LNCAP (cell line): ENCODE measurements around the gene PRPF31.

Source experiments
- TF ChIP-seq, protein P1 (sequence below): fragments of 450-650 bp; IDR thresholded peaks from 2 replicates; pipeline ENCODE4 v1.5.1; 2017; ENCODE audit warnings: mild to moderate bottlenecking

PRPF31 gene

DNA sequence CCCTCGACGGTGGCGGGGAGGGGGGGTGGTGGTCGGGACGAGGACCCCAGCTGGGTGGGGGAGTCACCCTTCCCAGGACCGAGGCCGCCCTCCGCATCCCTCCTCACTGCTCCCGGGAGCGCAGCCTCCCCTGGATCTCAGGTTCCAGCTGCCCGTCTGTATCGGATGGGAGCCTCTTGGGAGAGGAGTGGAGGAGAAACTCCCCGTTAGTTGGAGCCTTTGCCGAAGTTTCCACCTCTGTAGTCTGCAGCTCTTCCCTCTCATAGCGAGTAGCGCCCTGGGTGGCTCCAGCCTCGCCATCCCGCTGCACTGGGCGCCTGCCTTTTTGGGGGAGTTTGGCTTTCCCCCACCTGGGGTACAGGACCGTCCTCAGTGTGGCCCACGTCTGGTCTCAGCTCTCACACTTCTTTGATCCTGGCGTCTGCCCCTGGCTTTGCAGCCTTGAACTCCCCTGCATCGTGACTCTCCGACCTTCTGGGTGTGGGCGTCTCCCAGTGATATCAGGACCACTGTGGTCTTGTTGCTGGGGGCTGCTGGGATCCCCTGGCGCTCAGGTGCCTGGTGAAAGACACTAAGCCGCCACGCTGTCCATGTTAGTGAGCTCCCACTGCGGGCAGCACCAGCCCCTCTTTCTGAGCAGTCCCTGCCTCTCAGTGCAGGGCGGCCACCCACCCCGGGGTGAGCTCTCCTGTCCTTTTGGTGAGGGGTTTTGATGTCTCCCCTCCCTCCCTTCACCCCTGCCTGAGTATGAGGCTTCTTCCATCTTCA is 23.1 kb downstream of the PRPF31 start:
- TF ChIP-seq, protein P1, sequence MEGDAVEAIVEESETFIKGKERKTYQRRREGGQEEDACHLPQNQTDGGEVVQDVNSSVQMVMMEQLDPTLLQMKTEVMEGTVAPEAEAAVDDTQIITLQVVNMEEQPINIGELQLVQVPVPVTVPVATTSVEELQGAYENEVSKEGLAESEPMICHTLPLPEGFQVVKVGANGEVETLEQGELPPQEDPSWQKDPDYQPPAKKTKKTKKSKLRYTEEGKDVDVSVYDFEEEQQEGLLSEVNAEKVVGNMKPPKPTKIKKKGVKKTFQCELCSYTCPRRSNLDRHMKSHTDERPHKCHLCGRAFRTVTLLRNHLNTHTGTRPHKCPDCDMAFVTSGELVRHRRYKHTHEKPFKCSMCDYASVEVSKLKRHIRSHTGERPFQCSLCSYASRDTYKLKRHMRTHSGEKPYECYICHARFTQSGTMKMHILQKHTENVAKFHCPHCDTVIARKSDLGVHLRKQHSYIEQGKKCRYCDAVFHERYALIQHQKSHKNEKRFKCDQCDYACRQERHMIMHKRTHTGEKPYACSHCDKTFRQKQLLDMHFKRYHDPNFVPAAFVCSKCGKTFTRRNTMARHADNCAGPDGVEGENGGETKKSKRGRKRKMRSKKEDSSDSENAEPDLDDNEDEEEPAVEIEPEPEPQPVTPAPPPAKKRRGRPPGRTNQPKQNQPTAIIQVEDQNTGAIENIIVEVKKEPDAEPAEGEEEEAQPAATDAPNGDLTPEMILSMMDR: no peak

DNA sequence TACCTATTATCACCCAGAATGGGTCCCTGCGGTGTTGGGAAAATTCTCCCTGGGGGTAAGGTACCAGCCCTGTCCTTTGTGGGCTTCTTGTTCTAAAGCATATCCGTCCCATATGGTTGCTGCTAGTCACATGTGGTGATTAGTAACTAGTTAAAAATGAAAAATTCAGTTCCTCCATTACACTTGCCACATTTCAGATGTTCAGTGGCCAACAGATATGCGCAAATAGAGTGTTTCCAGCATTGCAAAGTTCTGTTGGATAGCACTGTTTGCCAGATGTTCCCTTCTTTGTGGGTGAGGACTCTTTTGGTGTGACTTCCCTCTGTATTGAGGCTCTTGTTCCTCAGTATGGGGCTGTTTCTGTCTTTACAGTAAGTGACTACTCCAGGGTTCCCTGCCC is 25.8 kb downstream of the PRPF31 start:
- TF ChIP-seq, protein P1: no peak

DNA sequence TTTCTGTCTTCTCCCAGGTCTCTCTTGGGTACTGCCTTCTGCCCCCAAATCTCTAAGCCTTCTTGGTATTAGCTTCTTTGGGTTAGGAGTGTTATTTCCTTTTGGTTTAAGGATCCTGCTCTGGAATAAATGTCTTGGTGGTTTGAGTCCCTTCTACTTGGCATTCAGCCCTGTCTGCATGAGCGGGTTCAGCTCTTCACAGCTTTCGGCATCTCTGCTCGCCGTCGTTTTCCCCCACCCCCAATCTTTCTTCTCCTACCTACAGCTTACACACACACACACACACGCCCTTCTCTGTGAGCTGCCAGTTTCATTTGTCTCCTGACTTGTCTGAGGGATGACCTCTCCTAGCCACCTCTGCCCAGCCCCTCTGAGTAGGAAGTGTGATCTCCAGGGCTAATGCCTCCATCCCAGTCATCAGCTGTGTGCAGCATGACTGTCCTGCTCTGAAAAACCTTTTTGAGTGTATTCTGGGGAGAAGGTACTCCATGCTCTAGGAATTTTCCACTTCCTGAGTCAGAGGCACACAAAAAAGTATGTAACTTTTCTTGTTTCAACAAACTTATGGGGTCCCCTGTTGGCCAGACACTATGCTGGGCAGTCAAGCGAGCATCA is 26.7 kb downstream of the PRPF31 start:
- TF ChIP-seq, protein P1: no peak

DNA sequence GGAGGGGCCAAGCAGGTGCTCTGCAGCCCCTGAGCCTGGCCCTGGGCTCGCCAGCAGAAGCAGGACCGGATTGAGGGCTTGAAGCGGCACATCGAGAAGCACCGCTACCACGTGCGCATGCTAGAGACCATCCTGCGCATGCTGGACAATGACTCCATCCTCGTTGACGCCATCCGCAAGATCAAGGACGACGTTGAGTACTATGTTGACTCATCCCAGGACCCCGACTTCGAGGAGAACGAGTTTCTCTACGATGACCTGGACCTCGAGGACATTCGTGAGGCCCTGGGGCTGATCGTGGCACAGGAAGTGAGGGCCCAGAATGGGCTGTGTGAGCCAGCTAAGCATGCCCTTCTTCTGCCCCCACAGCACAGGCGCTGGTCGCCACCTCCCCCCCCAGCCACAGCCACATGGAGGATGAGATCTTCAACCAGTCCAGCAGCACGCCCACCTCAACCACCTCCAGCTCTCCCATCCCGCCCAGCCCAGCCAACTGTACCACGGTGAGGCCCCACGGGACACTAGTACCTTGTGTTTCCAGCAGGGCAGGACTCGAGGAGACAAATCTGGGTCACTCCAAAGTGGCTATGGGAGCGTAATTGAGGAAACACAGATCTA is 30.1 kb downstream of the PRPF31 start:
- TF ChIP-seq, protein P1: no peak

DNA sequence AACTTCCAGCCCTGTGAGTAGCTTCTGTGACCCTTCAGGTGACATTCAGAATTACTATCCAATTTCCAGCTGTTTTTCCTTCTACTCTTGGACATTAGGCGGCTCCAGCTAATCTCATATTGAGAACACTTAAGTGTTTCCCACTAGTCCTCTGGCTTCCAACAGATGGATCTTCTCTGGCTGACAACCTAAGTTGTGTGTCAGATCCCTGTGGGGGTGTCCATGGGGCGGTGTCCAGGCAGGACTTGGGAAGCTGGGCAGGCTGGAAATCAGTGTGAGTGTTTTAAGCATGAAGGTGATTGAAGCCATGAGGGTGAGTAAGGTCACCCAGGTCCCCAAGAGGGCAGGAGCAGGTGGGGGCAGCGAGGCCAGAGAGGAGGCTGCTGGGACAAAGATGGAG is 32.1 kb downstream of the PRPF31 start:
- TF ChIP-seq, protein P1: no peak

DNA sequence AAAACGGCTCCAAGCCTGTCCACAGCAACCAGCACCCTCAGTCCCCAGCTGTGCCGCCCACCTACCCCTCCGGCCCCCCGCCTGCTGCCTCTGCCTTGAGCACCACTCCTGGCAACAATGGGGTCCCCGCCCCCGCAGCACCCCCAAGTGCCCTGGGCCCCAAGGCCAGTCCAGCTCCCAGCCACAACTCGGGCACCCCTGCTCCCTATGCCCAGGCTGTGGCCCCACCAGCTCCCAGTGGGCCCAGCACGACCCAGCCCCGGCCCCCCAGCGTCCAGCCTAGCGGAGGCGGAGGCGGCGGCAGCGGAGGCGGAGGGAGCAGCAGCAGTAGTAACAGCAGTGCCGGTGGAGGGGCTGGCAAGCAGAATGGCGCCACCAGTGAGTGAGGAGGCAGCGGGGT is 32.6 kb downstream of the PRPF31 start:
- TF ChIP-seq, protein P1: no peak

DNA sequence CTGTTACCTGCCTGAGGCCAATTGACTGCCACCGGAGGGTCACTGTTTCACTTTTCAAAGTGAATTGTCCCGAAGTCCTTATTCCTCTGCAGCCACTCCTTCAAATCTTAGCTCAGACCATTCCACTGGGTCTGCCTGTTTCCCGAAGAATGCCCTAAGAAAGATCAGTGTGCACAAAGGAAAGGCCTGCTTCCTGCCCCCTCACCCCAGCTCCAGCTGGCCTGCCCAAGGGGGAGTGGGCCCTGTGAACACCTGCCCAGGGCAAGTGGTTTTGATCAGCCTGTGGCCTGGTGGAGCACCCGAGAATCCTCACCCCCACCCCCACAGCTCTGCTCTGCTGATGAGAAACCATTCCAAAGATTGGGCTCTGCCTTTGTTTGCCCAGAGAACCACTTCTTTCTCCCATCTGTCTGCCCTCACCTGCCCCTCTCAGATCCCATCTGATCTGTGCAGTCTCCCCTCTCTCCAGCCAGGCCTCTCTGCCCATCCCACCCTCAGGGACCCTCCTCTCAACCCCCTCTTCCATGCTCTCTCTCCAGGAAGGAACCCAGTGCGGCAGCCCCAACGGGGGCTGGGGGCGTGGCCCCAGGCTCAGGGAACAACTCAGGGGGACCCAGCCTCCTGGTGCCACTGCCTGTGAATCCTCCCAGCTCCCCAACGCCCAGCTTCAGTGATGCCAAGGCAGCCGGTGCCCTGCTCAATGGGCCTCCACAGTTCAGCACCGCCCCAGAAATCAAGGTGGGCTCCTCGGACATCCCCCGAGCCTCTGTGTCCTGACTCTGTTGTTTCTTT is 33.7 kb downstream of the PRPF31 start:
- TF ChIP-seq, protein P1: no peak
